Measurements from ENCODE around the gene MOK.

- TF ChIP-seq, protein P1, sequence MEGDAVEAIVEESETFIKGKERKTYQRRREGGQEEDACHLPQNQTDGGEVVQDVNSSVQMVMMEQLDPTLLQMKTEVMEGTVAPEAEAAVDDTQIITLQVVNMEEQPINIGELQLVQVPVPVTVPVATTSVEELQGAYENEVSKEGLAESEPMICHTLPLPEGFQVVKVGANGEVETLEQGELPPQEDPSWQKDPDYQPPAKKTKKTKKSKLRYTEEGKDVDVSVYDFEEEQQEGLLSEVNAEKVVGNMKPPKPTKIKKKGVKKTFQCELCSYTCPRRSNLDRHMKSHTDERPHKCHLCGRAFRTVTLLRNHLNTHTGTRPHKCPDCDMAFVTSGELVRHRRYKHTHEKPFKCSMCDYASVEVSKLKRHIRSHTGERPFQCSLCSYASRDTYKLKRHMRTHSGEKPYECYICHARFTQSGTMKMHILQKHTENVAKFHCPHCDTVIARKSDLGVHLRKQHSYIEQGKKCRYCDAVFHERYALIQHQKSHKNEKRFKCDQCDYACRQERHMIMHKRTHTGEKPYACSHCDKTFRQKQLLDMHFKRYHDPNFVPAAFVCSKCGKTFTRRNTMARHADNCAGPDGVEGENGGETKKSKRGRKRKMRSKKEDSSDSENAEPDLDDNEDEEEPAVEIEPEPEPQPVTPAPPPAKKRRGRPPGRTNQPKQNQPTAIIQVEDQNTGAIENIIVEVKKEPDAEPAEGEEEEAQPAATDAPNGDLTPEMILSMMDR (IDR thresholded peaks at IDR 0.05; ENCODE audit: poor library complexity, severe bottlenecking), result no peak
- TF ChIP-seq EZH2 (IDR thresholded peaks at IDR 0.05; ENCODE audit: borderline replicate concordance, insufficient read depth, low read length, poor library complexity, severe bottlenecking) (no peak), EP300 (conservative IDR thresholded peaks at IDR 0.05; ENCODE audit: poor library complexity, severe bottlenecking) (no peak), POLR2AphosphoS5 (IDR thresholded peaks at IDR 0.05) (no peak), SMC3 (conservative IDR thresholded peaks at IDR 0.05; ENCODE audit: poor library complexity) (no peak), REST (IDR thresholded peaks at IDR 0.05; ENCODE audit: borderline replicate concordance) (no peak), TAF1 (IDR thresholded peaks at IDR 0.05; ENCODE audit: low read depth) (no peak)
Measured at GRCh38 chr14:102211240-102211639, 93.7 kb downstream of the MOK start.

All from neural cell (in vitro differentiated cells).